Transverse colon (tissue), 4 donors: ENCODE results near the gene OTOGL. TPM values are rescaled to one million over a fixed set of nuclear protein-coding genes. Genes with fewer than 3 reads are reported as not detected.

Experiments used
- DNase-seq: peaks from one replicate; pipeline ENCODE4 v3.0.0-alpha.2; 2019
- H3K27ac ChIP-seq, 4 donors: fragments of 200-600 bp; sonication (generic); 2 replicates each; pipeline ENCODE4 v1.5.1; 2016 to 2018; ENCODE audit warnings: inconsistent platforms in 4 of 4
- H3K27me3 ChIP-seq: fragments of 200-600 bp; sonication (generic); 2 replicates; pipeline ENCODE4 v1.5.1; 2017; ENCODE audit warnings: inconsistent platforms
- H3K36me3 ChIP-seq, 4 donors: fragments of 200-600 bp; sonication (generic); 2 replicates each; pipeline ENCODE4 v1.5.1; 2017 to 2019; ENCODE audit warnings: inconsistent platforms in 4 of 4
- H3K4me1 ChIP-seq, 4 donors: fragments of 200-600 bp; sonication (generic); 2 replicates each; pipeline ENCODE4 v1.5.1; 2017 to 2020; ENCODE audit warnings: inconsistent platforms in 4 of 4
- H3K4me3 ChIP-seq, 4 donors: fragments of 200-600 bp; sonication (generic); 1 replicate in 1 of 4; 2 replicates in 3 of 4; pipeline versions ENCODE4 v1.5.1 to v1.6.1; 2017 to 2019; ENCODE audit warnings: inconsistent platforms in 4 of 4
- H3K9me3 ChIP-seq, 2 donors: fragments of 200-600 bp; sonication (generic); 2 replicates each; pipeline ENCODE4 v1.5.1; 2017 to 2019; ENCODE audit warnings: inconsistent platforms in 2 of 2
- EP300 ChIP-seq: sonication (generic); formaldehyde crosslinking; IDR thresholded peaks from one replicate; pipeline ENCODE4 v1.6.1; 2017; ENCODE audit warnings: antibody characterized with exemption, low read depth
- POLR2A ChIP-seq: fragments of 450-650 bp; IDR thresholded peaks from one replicate; pipeline ENCODE4 v1.6.1; 2016; ENCODE audit warnings: antibody characterized with exemption, mild to moderate bottlenecking, moderate library complexity
- POLR2AphosphoS5 ChIP-seq, 3 donors: sonication (generic); formaldehyde crosslinking; IDR thresholded peaks; one replicate each; pipeline ENCODE4 v1.6.1; 2016; ENCODE audit warnings: antibody characterized with exemption in 3 of 3
- WGBS, 2 donors: methylation state at CpG; one replicate each; pipeline ENCODE4 v1.1.5; 2018; ENCODE audit warnings: low coverage in 1 of 2; 5-methylcytosine and 5-hydroxymethylcytosine counted together
- in situ Hi-C, 4 donors: fragments of 200-750 bp; cut with MboI; loops; one replicate each; pipeline versions ENCODE4 v1.15.0 to v1.15.1; 2017; ENCODE audit warnings: low sequenced_read_pairs in 3 of 4, low pct_ligation_motif_present in 1 of 4, low pct_unique_long_range_greater_than_20kb in 1 of 4
- intact Hi-C: fragments of 100-400 bp; cut with DNase I; formaldehyde crosslinking; loops from one replicate; pipeline ENCODE4 v1.15.1; 2023; ENCODE audit warnings: low total_unique reads
- total RNA-seq, 4 donors: library from RNA; depleted of rRNA; stranded (reverse); fragments of >200 nt; gene quantifications; one replicate each; pipeline ENCODE4 v1.1.0, GENCODE V29; 2016
- TF ChIP-seq, protein P1 (sequence below), 5 experiments: fragments of 200-600 bp in 3 of 5; fragments of 450-650 bp in 2 of 5; sonication (generic) in 3 of 5; IDR thresholded peaks; 1 replicate in 2 of 5; 2 replicates in 3 of 5; pipeline ENCODE4 v1.5.1; 2016 to 2017; ENCODE audit warnings: antibody characterized with exemption in 5 of 5, inconsistent platforms in 3 of 5, mild to moderate bottlenecking in 2 of 5, moderate library complexity in 1 of 5

The OTOGL gene
- total RNA-seq, 4 donors from 2014 or later, result 0.32 to 0.60 (median 0.41) TPM; not detected in 1

DNA sequence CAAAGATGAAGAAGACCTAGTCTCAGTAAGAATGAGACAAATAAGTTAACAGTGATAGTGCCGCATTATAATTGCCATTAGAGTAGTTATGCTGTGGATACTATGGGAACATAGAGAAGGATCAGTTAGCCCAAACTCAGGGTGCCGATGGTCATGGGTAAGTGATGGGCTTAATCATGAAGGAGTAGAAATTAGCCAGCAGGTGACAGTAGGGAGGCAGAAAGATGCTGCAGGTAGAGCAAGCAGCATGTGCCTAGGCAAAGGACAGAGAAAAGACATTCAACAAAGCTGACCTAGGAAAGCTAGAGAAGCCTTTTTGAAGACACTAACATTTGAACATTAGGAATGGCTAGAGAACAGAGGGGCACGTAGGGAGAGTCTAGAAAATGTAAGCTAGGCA, 314.1 kb downstream of the OTOGL start:
- TF ChIP-seq POLR2A (no peak), EP300 (no peak), POLR2AphosphoS5 (IDR thresholded peaks at IDR 0.05) (no peak)
- TF ChIP-seq, protein P1, sequence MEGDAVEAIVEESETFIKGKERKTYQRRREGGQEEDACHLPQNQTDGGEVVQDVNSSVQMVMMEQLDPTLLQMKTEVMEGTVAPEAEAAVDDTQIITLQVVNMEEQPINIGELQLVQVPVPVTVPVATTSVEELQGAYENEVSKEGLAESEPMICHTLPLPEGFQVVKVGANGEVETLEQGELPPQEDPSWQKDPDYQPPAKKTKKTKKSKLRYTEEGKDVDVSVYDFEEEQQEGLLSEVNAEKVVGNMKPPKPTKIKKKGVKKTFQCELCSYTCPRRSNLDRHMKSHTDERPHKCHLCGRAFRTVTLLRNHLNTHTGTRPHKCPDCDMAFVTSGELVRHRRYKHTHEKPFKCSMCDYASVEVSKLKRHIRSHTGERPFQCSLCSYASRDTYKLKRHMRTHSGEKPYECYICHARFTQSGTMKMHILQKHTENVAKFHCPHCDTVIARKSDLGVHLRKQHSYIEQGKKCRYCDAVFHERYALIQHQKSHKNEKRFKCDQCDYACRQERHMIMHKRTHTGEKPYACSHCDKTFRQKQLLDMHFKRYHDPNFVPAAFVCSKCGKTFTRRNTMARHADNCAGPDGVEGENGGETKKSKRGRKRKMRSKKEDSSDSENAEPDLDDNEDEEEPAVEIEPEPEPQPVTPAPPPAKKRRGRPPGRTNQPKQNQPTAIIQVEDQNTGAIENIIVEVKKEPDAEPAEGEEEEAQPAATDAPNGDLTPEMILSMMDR (IDR thresholded peaks at IDR 0.05), result no peak
- intact Hi-C loops (no loop called here), in situ Hi-C loops (no loop called here)
- no peaks in the 10 kb centered on the region for H3K27me3 ChIP-seq
- H3K9me3 ChIP-seq, result no peaks in the 10 kb centered on the region
- no peak overlapping the region for H3K4me3 ChIP-seq
- H3K27ac ChIP-seq, result no peak overlapping the region
- H3K36me3 ChIP-seq, result no peaks in the 10 kb centered on the region
- H3K4me1 ChIP-seq, result no peaks in the 10 kb centered on the region
- WGBS, 2 donors, result 78 to 81% methylated on average over 2 to 3 of the region's 3 CpGs
- DNase-seq, result no peak

DNA sequence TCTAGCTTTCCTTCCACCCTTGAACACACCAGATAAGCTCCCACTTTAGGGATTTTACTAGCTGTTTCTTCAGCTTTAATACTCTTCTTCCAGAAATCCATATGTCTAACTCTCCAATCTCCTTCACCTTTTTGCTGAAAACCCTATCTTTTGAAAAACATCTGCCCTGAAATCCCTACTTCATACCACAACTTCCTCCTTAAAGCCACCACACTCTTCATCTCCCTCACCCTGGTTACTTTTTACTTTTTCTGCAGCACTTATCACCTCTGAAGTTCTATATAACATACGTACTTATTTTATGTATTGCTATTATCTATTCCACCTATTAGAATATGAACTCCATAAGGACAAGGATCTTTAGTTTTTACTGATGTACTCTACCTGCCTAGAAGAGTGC, 316.1 kb downstream of the OTOGL start:
- no peak for DNase-seq
- TF ChIP-seq, protein P1 (IDR thresholded peaks at IDR 0.05), result no peak
- no peak for TF ChIP-seq EP300
- no peak overlapping the region for H3K27ac ChIP-seq
- in situ Hi-C loops (no loop called here), intact Hi-C loops (no loop called here)
- H3K9me3 ChIP-seq, result no peaks in the 10 kb centered on the region
- WGBS, 2 donors, result 75% methylated on average over 1 of the region's 1 CpG; no CpG with 5 or more reads in 1 of the 2 donors
- H3K4me1 ChIP-seq, result no peaks in the 10 kb centered on the region
- no peak overlapping the region for H3K4me3 ChIP-seq
- H3K27me3 ChIP-seq, result no peaks in the 10 kb centered on the region
- no peaks in the 10 kb centered on the region for H3K36me3 ChIP-seq

DNA sequence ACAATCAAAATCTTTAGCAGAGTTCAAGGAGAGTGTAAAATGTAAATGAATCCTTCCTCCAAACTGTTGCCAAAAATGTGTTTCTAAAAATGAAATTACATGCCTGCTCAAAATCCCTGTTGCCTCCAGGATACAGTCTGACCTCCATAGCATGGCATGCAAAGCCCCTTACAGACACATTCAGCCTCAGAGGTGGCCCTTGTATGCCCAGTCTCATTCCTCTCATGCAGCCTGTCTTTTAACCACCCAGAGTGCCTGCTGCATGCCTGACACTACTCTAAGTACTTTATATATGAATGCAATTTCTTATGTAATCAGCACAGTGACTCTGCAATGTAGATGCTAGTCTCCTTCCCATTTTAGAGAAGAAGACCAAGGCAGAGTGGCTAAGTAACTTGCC, 320.3 kb downstream of the OTOGL start:
- Histone ChIP-seq H3K4me1 (no peaks in the 10 kb centered on the region), H3K4me3 (no peak overlapping the region), H3K27me3 (no peaks in the 10 kb centered on the region), H3K27ac (no peak overlapping the region), H3K9me3 (no peaks in the 10 kb centered on the region), H3K36me3 (no peaks in the 10 kb centered on the region)
- in situ Hi-C loops, result no loop called here
- intact Hi-C loops, result no loop called here
- no peak for DNase-seq
- TF ChIP-seq, protein P1 (IDR thresholded peaks at IDR 0.05), result no peak
- TF ChIP-seq EP300, result no peak
- TF ChIP-seq POLR2AphosphoS5 (IDR thresholded peaks at IDR 0.05), result no peak
- no peak for TF ChIP-seq POLR2A

DNA sequence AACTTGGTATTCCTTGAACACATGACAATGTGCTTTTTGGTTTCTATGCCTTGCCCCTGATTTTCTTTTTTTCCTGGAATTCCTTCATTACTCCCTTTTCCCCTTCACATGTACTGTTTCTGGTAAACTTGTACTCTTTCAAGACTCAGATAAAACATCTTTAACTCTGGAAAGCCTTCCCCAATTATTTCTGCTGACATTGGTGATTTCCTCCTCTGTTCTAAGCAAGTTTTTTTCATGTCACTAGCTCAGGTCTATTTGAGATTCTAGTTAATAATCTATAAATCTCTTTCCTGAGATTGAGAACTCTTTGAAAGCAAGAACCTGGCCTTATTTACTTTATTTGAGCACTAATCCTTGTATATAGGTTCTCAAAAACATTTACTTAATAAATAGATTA, 320.7 kb downstream of the OTOGL start:
- Histone ChIP-seq H3K27ac (no peak overlapping the region), H3K27me3 (no peaks in the 10 kb centered on the region), H3K4me3 (no peak overlapping the region), H3K4me1 (no peaks in the 10 kb centered on the region), H3K36me3 (no peaks in the 10 kb centered on the region), H3K9me3 (no peaks in the 10 kb centered on the region)
- TF ChIP-seq POLR2A, result no peak
- TF ChIP-seq EP300, result no peak
- TF ChIP-seq POLR2AphosphoS5 (IDR thresholded peaks at IDR 0.05), result no peak
- TF ChIP-seq, protein P1 (IDR thresholded peaks at IDR 0.05), result no peak
- no peak for DNase-seq
- intact Hi-C loops, result no loop called here
- in situ Hi-C loops, result no loop called here
